GM12874 (cell line): Measurements from ENCODE around the gene DUSP18.

Source experiments
- TF ChIP-seq, protein P1 (sequence below): IDR thresholded peaks from 2 replicates; pipeline ENCODE4 v1.5.1; 2011; ENCODE audit warnings: low read depth, mild to moderate bottlenecking, control low read depth, low read length, moderate library complexity; ENCODE audit not compliant: insufficient read depth

The DUSP18 gene

GRCh38 chr22:30687358-30687757 is 19.7 kb upstream of the DUSP18 start:
- TF ChIP-seq, protein P1, sequence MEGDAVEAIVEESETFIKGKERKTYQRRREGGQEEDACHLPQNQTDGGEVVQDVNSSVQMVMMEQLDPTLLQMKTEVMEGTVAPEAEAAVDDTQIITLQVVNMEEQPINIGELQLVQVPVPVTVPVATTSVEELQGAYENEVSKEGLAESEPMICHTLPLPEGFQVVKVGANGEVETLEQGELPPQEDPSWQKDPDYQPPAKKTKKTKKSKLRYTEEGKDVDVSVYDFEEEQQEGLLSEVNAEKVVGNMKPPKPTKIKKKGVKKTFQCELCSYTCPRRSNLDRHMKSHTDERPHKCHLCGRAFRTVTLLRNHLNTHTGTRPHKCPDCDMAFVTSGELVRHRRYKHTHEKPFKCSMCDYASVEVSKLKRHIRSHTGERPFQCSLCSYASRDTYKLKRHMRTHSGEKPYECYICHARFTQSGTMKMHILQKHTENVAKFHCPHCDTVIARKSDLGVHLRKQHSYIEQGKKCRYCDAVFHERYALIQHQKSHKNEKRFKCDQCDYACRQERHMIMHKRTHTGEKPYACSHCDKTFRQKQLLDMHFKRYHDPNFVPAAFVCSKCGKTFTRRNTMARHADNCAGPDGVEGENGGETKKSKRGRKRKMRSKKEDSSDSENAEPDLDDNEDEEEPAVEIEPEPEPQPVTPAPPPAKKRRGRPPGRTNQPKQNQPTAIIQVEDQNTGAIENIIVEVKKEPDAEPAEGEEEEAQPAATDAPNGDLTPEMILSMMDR, result no peak

DNA sequence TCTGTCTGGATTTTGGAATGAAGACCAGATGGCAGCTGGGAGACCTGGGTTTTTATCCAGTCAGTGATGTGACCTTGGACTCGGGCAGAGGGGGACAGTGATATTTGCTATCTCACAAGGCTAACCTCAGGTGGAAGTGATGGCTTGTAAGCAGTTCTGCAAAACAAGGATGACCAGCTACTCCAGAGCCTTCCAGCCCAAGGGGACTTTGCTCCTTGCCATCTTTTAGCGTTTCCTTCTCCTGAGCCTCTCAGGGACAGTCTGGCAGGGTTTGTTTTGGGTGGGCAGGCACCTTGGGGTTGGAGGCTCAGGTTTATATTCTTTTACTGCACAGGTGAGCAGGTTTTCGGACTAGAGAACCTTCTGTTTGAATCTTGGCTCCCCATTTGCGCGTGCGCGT is 17.5 kb upstream of the DUSP18 start:
- TF ChIP-seq, protein P1, result no peak

DNA sequence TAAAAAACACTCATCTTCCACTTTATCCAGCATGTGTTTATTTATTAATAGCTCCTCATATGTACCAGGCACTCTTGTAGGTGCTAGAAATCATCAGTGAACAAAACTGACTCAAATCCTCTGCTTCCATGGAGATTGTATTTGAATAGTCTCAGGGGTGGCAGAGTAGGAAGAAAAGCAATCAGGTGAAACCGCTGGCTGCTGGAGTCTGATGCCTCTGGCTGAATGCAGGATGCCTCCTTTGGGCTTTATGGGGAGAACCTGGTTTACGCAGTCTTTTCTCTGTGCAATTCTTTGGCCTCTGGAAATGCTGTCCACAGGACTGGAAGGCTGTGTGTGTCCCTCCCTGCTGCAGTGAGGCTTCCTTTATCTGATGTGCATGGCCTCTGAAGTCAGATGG is 14.2 kb upstream of the DUSP18 start:
- TF ChIP-seq, protein P1, result no peak

- TF ChIP-seq, protein P1, result no peak
Measured at GRCh38 chr22:30680991-30681770, 13.5 kb upstream of the DUSP18 start.

DNA sequence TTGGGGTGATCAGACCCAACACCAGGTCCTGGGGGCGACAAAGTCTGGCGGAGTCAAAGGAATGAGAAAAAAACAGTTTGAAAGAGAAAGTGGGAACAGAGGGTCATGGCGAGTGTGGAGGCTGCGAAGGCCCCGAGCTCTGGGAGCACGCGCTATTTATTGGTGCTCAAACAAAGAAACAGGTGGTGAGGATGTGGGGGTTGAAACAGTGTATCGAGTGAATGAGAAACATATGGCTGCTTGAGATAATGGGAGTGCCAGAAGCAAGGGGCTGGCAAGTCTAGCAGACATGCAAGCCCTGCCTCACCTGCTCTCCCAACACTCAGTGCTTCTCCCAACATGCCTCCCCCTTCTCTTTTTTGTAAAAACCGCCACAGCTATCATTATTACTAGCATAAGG is 7.8 kb upstream of the DUSP18 start:
- TF ChIP-seq, protein P1, result no peak

GRCh38 chr22:30674482-30674881 is 6.8 kb upstream of the DUSP18 start:
- TF ChIP-seq, protein P1, result no peak

GRCh38 chr22:30673136-30673535 is 5.5 kb upstream of the DUSP18 start:
- TF ChIP-seq, protein P1, result no peak
